Type B pancreatic cell (in vitro differentiated cells): ENCODE data around the gene LRRFIP1. TPM values are rescaled to one million over a fixed set of nuclear protein-coding genes. Genes with fewer than 3 reads are reported as not detected.
"Not testable (repeated sequence)": the region's sequence is repeated elsewhere in the genome, so short reads cannot be mapped to it uniquely, and the experiment has no call there.

Source experiments
- DNase-seq: peaks from one replicate; pipeline ENCODE4 v3.0.0; 2021; ENCODE audit warnings: mixed read lengths; ENCODE audit not compliant: unreplicated experiment; ENCODE audit errors: extremely low spot score
- H3K27ac Mint-ChIP-seq: 2 replicates; pipeline ENCODE4 v1.8.0; 2021; ENCODE audit warnings: mild to moderate bottlenecking, mixed read lengths
- H3K27me3 Mint-ChIP-seq: 2 replicates; pipeline ENCODE4 v1.8.0; 2021; ENCODE audit warnings: mixed read lengths
- H3K36me3 Mint-ChIP-seq: 2 replicates; pipeline ENCODE4 v1.8.0; 2021; ENCODE audit warnings: mixed read lengths
- H3K4me1 Mint-ChIP-seq: one replicate; pipeline ENCODE4 v1.8.0; 2021; ENCODE audit warnings: mixed read lengths; ENCODE audit not compliant: unreplicated experiment
- H3K4me3 Mint-ChIP-seq: 2 replicates; pipeline ENCODE4 v1.8.0; 2021; ENCODE audit warnings: mild to moderate bottlenecking, mixed read lengths
- H3K9me3 Mint-ChIP-seq: 2 replicates; pipeline ENCODE4 v1.8.0; 2021; ENCODE audit warnings: mixed read lengths
- total RNA-seq: library from RNA; stranded (reverse); gene quantifications from 2 replicates; pipeline ENCODE4 v1.2.1, GENCODE V29; 2021; ENCODE audit warnings: low replicate concordance
- TF ChIP-seq, protein P1 (sequence below): fragments of 200-600 bp; sonication (generic); conservative IDR thresholded peaks from 2 replicates; pipeline ENCODE4 v1.5.0; 2021; ENCODE audit warnings: antibody characterized with exemption, mild to moderate bottlenecking

LRRFIP1 gene
- total RNA-seq, 1 donor from 2014 or later = 53.8 TPM

DNA sequence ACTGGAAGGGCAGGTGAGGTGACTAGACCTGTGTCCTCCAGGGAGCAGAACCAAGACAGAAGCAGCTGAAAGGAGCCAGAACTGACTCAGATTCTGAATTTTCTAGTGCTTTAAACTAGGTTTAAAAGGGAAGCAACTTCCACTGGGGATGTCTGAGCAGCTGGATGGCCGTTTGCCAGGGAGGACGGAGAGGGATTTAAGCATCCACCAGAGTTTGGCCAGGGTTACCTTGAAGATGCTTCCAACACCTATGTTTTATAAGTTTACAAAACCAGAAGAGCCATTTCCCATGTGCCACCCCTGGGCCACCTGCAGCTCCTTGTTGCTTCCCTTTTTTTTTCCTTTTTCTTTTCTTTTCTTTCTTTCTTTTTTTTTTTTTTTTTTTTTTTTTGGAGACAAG, 122.6 kb downstream of the LRRFIP1 start:
- peaks cover 27% of the 10 kb centered on the region for H3K36me3 Mint-ChIP-seq
- no peak overlapping the region for H3K4me3 Mint-ChIP-seq
- no peak for DNase-seq
- peaks cover 4% of the 10 kb centered on the region for H3K4me1 Mint-ChIP-seq
- TF ChIP-seq, protein P1, sequence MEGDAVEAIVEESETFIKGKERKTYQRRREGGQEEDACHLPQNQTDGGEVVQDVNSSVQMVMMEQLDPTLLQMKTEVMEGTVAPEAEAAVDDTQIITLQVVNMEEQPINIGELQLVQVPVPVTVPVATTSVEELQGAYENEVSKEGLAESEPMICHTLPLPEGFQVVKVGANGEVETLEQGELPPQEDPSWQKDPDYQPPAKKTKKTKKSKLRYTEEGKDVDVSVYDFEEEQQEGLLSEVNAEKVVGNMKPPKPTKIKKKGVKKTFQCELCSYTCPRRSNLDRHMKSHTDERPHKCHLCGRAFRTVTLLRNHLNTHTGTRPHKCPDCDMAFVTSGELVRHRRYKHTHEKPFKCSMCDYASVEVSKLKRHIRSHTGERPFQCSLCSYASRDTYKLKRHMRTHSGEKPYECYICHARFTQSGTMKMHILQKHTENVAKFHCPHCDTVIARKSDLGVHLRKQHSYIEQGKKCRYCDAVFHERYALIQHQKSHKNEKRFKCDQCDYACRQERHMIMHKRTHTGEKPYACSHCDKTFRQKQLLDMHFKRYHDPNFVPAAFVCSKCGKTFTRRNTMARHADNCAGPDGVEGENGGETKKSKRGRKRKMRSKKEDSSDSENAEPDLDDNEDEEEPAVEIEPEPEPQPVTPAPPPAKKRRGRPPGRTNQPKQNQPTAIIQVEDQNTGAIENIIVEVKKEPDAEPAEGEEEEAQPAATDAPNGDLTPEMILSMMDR = no peak
- H3K27me3 Mint-ChIP-seq = no peaks in the 10 kb centered on the region
- H3K9me3 Mint-ChIP-seq = no peaks in the 10 kb centered on the region
- H3K27ac Mint-ChIP-seq = no peak overlapping the region

DNA sequence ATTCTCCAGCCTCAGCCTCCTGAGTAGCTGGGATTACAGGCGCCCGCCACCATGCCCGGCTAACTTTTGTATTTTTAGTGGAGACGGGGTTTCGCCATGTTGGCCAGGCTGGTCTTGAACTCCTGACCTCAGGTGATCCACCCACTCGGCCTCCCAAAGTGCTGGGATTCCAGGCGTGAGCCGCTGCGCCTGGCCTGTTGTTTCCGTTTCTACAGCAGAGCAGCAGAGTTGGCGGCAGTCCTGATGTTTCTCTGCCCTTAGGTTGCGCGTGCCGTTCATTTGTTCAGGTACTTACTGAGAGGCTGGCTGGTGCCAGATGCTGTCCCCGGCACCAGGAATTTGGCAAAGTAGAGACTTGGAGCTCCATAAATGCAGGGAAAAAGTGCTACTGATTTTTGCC, 123.1 kb downstream of the LRRFIP1 start:
- H3K36me3 Mint-ChIP-seq = peaks cover 27% of the 10 kb centered on the region

DNA sequence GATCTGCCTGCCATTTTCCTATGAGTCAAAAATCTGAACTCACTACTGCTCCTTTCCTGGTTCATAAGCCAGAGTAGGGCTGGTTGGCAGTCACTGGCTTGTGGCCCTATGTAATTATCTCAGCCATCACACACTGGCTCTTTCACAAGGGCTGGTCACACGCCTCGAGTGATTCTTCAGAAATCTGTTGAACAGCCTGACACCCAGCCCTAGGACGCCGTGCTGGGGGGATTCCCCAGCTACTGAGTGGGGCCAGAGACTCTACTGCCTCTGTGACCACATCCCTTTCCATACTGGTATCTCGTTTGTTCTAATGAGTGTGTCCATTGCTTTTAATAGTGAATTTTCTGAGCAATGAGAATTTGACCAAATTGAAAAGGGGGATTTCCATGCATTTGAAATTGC, 125.4 kb downstream of the LRRFIP1 start:
- Mint-ChIP-seq H3K27ac (no peak overlapping the region), H3K4me1 (no peaks in the 10 kb centered on the region), H3K36me3 (peaks cover 37% of the 10 kb centered on the region), H3K9me3 (no peaks in the 10 kb centered on the region), H3K27me3 (no peaks in the 10 kb centered on the region), H3K4me3 (no peak overlapping the region)
- TF ChIP-seq, protein P1 = no peak
- DNase-seq = no peak

More for the DNA sequence above, 123.1 kb downstream of the LRRFIP1 start:
- not testable (repeated sequence) for H3K27ac Mint-ChIP-seq, DNase-seq, H3K9me3 Mint-ChIP-seq, H3K4me3 Mint-ChIP-seq, H3K4me1 Mint-ChIP-seq, H3K27me3 Mint-ChIP-seq

DNA sequence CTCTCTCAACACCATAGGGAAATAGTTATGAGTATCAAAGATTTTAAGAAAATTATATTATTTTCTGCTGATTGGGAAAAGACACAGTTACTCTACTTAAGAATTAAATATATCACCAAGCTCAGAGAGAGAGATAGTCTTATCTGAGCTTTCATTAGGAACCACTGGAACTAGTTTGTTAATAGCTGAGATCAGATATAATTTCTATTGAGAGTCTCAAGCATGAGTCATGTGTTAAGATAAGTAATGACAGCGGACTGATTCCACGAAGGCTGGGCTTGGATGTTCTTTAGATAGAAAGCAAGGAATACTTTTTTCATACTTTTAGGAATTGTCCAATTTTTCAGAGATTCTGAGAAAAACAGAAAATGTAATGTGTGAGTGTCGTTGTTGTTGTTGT, 126.8 kb downstream of the LRRFIP1 start:
- TF ChIP-seq, protein P1 = no peak
- no peaks in the 10 kb centered on the region for H3K27me3 Mint-ChIP-seq
- H3K36me3 Mint-ChIP-seq = peaks cover 39% of the 10 kb centered on the region
- no peak overlapping the region for H3K4me3 Mint-ChIP-seq
- no peak for DNase-seq
- H3K9me3 Mint-ChIP-seq = no peaks in the 10 kb centered on the region
- no peak overlapping the region for H3K27ac Mint-ChIP-seq
- no peaks in the 10 kb centered on the region for H3K4me1 Mint-ChIP-seq

GRCh38 chr2:237754626-237755248, 127.3 kb downstream of the LRRFIP1 start:
- H3K4me1 Mint-ChIP-seq = no peaks in the 10 kb centered on the region
- no peak for DNase-seq
- no peaks in the 10 kb centered on the region for H3K27me3 Mint-ChIP-seq
- H3K9me3 Mint-ChIP-seq = no peaks in the 10 kb centered on the region
- no peak overlapping the region for H3K4me3 Mint-ChIP-seq
- TF ChIP-seq, protein P1 = no peak
- H3K36me3 Mint-ChIP-seq = peaks cover 34% of the 10 kb centered on the region
- H3K27ac Mint-ChIP-seq = no peak overlapping the region

DNA sequence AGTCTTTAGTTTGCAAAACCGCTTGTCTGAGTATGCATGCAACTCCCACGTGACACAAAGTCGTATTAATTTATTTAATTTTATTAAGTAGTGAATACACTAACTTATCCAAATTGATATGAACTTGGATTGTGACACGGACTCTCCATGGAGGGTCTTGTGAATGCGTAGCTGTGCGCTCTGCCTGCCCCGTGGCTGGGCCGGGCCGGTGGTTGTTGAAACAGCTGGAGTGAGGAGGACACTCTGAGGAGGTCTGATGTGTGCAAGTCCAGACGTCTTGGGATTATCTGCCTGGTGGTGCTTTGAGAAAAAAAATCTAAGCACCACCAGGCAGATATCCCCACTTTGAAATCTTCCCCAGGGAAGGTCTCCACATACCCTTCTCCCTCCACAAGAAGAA, 130.2 kb downstream of the LRRFIP1 start:
- Mint-ChIP-seq H3K27ac (no peak overlapping the region), H3K36me3 (peaks cover 37% of the 10 kb centered on the region), H3K27me3 (no peaks in the 10 kb centered on the region), H3K9me3 (no peaks in the 10 kb centered on the region), H3K4me3 (no peak overlapping the region), H3K4me1 (no peaks in the 10 kb centered on the region)
- DNase-seq = no peak
- TF ChIP-seq, protein P1 = no peak
